B cell (primary cell): ENCODE data around the gene MRAS. TPM values are rescaled to one million over a fixed set of nuclear protein-coding genes. Genes with fewer than 3 reads are reported as not detected.

Experiments
- ATAC-seq: fragments of 200-7000 bp; cut with Tn5 transposase; one replicate; pipeline ENCODE4 v1.10.0; 2021; ENCODE audit warnings: low read depth, mild to moderate bottlenecking, moderate number of reproducible peaks, moderate library complexity
- CTCF ChIA-PET: fragments of 350-600 bp; sonication (Branson Sonifier 250); formaldehyde crosslinking; loops from one replicate; lab custom pipeline; 2021; ENCODE audit warnings: antibody characterized with exemption, inconsistent platforms; lab: Charles Lee
- POLR2A ChIA-PET: fragments of 350-600 bp; sonication (Branson Sonifier 250); formaldehyde crosslinking; loops from one replicate; lab custom pipeline; 2021; ENCODE audit warnings: antibody characterized with exemption; lab: Charles Lee
- DNase-seq: peaks from one replicate; pipeline ENCODE4 v3.0.0; 2013
- H2AFZ ChIP-seq: 2 replicates; pipeline ENCODE4 v1.6.1; 2012; ENCODE audit warnings: mild to moderate bottlenecking, low read depth, low read length; ENCODE audit not compliant: insufficient read depth, poor library complexity, severe bottlenecking
- H3K27ac ChIP-seq, 2 donors: 1 replicate in 1 of 2; 2 replicates in 1 of 2; pipeline ENCODE4 v1.5.1; 2012 to 2013; ENCODE audit warnings: low read length in 2 of 2, mild to moderate bottlenecking in 2 of 2, moderate library complexity in 1 of 2
- H3K27me3 ChIP-seq, 4 experiments: fragments of 200-600 bp in 1 of 4; sonication (generic) in 1 of 4; replicated peaks in 1 of 4; 1 replicate in 2 of 4; 2 replicates in 2 of 4; pipeline versions ENCODE4 v1.6.1 to v1.7.0; 2013 to 2016; ENCODE audit warnings: low read length in 3 of 4, mild to moderate bottlenecking in 2 of 4, mixed read lengths in 1 of 4, moderate library complexity in 1 of 4; ENCODE audit not compliant: insufficient read depth in 4 of 4, control insufficient read depth in 3 of 4; ENCODE audit errors: control extremely low read depth in 1 of 4
- H3K36me3 ChIP-seq, 2 experiments: replicated peaks in 1 of 2; 1 replicate in 1 of 2; 2 replicates in 1 of 2; pipeline versions ENCODE4 v1.6.1 to v1.7.1; 2013; ENCODE audit warnings: low read length in 1 of 2; ENCODE audit not compliant: insufficient read depth in 2 of 2, control insufficient read depth in 1 of 2; ENCODE audit errors: control extremely low read depth in 1 of 2, extremely low read depth in 1 of 2
- H3K4me1 ChIP-seq, 2 donors: fragments of 200-600 bp in 1 of 2; sonication (generic) in 1 of 2; 1 replicate in 1 of 2; 2 replicates in 1 of 2; pipeline versions ENCODE4 v1.5.1 to v1.6.1; 2013 to 2017; ENCODE audit warnings: low read length in 2 of 2; ENCODE audit not compliant: control insufficient read depth in 2 of 2, insufficient read depth in 2 of 2
- H3K4me2 ChIP-seq: replicated peaks from 2 replicates; pipeline ENCODE3; 2012; ENCODE audit warnings: mild to moderate bottlenecking, low read depth, low read length; ENCODE audit not compliant: poor library complexity, severe bottlenecking
- H3K4me3 ChIP-seq, 5 experiments: fragments of 200-600 bp in 1 of 5; sonication (generic) in 1 of 5; 1 replicate in 3 of 5; 2 replicates in 2 of 5; pipeline versions ENCODE4 v1.5.1 to v1.7.0; 2011 to 2016; ENCODE audit warnings: low read length in 4 of 5, mild to moderate bottlenecking in 4 of 5, low read depth in 2 of 5, control low read depth in 1 of 5, moderate library complexity in 1 of 5; ENCODE audit not compliant: insufficient read depth in 1 of 5; ENCODE audit errors: control extremely low read depth in 1 of 5, extremely low read depth in 1 of 5
- H3K79me2 ChIP-seq: fragments of 200-600 bp; sonication (generic); one replicate; pipeline ENCODE4 v1.6.0; 2016; ENCODE audit warnings: low read length; ENCODE audit not compliant: control insufficient read depth, insufficient read depth
- H3K9ac ChIP-seq: fragments of 200-600 bp; sonication (generic); 2 replicates; pipeline ENCODE4 v1.6.1; 2017; ENCODE audit warnings: mild to moderate bottlenecking, low read length, moderate library complexity
- H3K9me3 ChIP-seq, 3 donors: one replicate each; pipeline versions ENCODE4 v1.6.1 to v1.7.1; 2013; ENCODE audit warnings: low read length in 2 of 3; ENCODE audit not compliant: control insufficient read depth in 2 of 3, insufficient read depth in 1 of 3; ENCODE audit errors: control extremely low read depth in 1 of 3
- H4K20me1 ChIP-seq: 2 replicates; pipeline ENCODE4 v1.6.0; 2012; ENCODE audit warnings: mild to moderate bottlenecking, low read length; ENCODE audit not compliant: insufficient read depth, control insufficient read depth, poor library complexity, severe bottlenecking
- H3K27ac Mint-ChIP-seq: one replicate; pipeline ENCODE4 v1.8.0; 2021; ENCODE audit warnings: mixed read lengths
- H3K27me3 Mint-ChIP-seq: one replicate; pipeline ENCODE4 v1.8.0; 2021; ENCODE audit warnings: mixed read lengths
- H3K4me1 Mint-ChIP-seq: one replicate; pipeline ENCODE4 v1.8.0; 2021; ENCODE audit warnings: mixed read lengths
- H3K4me3 Mint-ChIP-seq: one replicate; pipeline ENCODE4 v1.8.0; 2021; ENCODE audit warnings: mixed read lengths
- H3K9me3 Mint-ChIP-seq: one replicate; pipeline ENCODE4 v1.8.0; 2022; ENCODE audit warnings: mixed read lengths; ENCODE audit not compliant: insufficient read depth
- EZH2 ChIP-seq: IDR thresholded peaks from 2 replicates; pipeline ENCODE4 v1.6.1; 2012; ENCODE audit warnings: borderline replicate concordance, low read depth, mild to moderate bottlenecking, moderate library complexity, low read length; ENCODE audit not compliant: insufficient read depth, poor library complexity, severe bottlenecking
- WGBS: methylation state at CpG from one replicate; pipeline ENCODE4 v1.1.5; 2013; ENCODE audit warnings: missing lambda C conversion rate; ENCODE audit not compliant: insufficient coverage; 5-methylcytosine and 5-hydroxymethylcytosine counted together
- intact Hi-C: fragments of 100-400 bp; cut with micrococcal nuclease; formaldehyde crosslinking; loops from one replicate; pipeline ENCODE4 v1.10.0; 2022
- polyA plus RNA-seq: library from polyadenylated mRNA; depleted of rRNA; stranded (reverse); fragments of >200 nt; gene quantifications from 2 replicates; pipeline ENCODE4 v1.2.3, GENCODE V29; 2012
- total RNA-seq, 2 donors: library from RNA; stranded (reverse); fragments of 120-200 nt in 1 of 2; gene quantifications; 1 replicate in 1 of 2; 2 replicates in 1 of 2; pipeline versions ENCODE4 v1.2.3 to v1.2.4, GENCODE V29; 2013 to 2022
- TF ChIP-seq, protein P1 (sequence below): fragments of 200-600 bp; IDR thresholded peaks from one replicate; pipeline ENCODE4 v1.8.0; 2022; ENCODE audit warnings: antibody characterized with exemption, mild to moderate bottlenecking

MRAS gene
- total and polyA plus RNA-seq, 2 donors (not counting 1 experiment from before 2014, with no cell fraction given) = 0.03 to 0.22 TPM

DNA sequence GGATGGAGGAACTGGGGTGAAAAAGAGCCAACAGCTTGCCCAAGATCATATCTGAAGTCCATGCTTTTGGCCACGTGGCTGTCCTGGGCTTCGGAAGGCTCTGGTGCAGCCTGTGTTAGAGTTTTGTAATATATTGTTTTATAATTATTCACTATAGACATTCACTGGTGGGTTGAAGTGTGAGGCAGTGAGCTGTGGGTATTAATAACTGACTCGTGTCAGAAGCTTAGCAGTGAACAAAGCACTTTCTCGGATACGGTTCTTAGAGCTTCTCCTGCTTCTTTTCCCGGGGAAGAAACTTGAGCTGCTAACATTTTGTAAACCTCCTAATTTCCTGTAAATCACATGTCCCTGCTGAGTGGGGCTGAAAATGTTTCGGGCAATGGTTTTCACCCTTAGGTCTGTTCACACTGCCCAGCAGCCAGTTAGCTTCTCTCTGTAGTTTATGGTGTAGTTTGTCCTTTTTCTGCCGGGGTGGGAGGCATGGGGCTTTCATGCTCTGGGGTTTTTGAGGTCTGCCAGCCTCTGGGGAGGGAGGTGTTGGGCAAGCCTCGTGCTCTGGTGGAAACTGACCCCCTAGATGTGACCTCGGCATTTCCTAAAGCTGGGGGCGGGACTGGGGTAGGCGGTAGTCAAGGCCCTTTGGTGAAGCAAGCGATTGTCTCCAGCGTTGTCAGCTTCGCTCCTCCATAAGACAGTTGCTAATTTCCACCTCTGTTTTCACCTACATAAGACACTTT is 1.7 kb downstream of the MRAS start:
- Mint-ChIP-seq H3K27ac (no peak overlapping the region), H3K27me3 (peaks cover 66% of the 10 kb centered on the region), H3K4me3 (no peak overlapping the region), H3K9me3 (peaks cover 2% of the 10 kb centered on the region), H3K4me1 (peaks cover 12% of the 10 kb centered on the region)
- Histone ChIP-seq H3K27me3 (peaks cover 0 to 56% (median 20%) of the 10 kb centered on the region in 4 experiments), H4K20me1 (no peaks in the 10 kb centered on the region), H3K4me2 (no peak overlapping the region), H3K9me3 (peaks cover 0 to 8% (median 3%) of the 10 kb centered on the region in 3 donors), H3K4me1 (peaks cover 6 to 9% of the 10 kb centered on the region in 2 donors), H3K36me3 (no peaks in the 10 kb centered on the region), H3K4me3 (no peak overlapping the region), H3K27ac (no peak overlapping the region), H2AFZ (no peak overlapping the region), H3K9ac (no peak overlapping the region), H3K79me2 (no peaks in the 10 kb centered on the region)
- ATAC-seq (no peak), DNase-seq (no peak)
- intact Hi-C loops = no loop called here
- ChIA-PET POLR2A (no interaction called here), CTCF (interaction anchor here (0.6 kb wide), 1 partner anchor 14 kb away, joined by 4 read pairs; no protein-coding TSS in a partner anchor)
- TF ChIP-seq, protein P1, sequence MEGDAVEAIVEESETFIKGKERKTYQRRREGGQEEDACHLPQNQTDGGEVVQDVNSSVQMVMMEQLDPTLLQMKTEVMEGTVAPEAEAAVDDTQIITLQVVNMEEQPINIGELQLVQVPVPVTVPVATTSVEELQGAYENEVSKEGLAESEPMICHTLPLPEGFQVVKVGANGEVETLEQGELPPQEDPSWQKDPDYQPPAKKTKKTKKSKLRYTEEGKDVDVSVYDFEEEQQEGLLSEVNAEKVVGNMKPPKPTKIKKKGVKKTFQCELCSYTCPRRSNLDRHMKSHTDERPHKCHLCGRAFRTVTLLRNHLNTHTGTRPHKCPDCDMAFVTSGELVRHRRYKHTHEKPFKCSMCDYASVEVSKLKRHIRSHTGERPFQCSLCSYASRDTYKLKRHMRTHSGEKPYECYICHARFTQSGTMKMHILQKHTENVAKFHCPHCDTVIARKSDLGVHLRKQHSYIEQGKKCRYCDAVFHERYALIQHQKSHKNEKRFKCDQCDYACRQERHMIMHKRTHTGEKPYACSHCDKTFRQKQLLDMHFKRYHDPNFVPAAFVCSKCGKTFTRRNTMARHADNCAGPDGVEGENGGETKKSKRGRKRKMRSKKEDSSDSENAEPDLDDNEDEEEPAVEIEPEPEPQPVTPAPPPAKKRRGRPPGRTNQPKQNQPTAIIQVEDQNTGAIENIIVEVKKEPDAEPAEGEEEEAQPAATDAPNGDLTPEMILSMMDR = no peak
- no peak for TF ChIP-seq EZH2
- WGBS = 70% methylated on average over 4 of the region's 15 CpGs

DNA sequence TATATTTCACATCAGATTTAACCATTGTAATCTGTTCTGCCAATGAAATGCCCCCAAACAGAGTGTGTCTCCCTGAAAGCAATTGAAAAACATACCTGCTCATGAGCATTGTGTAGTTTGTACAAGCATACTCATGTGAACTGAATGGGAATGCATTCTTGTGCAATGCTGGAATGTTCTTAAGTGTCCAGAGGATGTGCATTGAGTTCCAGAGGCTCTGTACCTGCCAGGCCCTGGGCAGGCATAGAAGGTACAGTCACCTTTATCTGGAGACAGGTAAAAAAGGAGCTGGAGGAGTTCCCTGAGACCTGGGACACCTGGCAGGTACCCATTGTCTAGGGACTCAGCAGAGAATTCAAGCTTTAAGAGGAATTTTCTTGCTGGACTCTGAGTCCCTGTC is 2.8 kb downstream of the MRAS start:
- Mint-ChIP-seq H3K27ac (no peak overlapping the region), H3K9me3 (peaks cover 2% of the 10 kb centered on the region), H3K4me3 (no peak overlapping the region), H3K4me1 (peaks cover 12% of the 10 kb centered on the region), H3K27me3 (peaks cover 64% of the 10 kb centered on the region)
- ATAC-seq (no peak), DNase-seq (no peak)
- peaks cover 6 to 9% of the 10 kb centered on the region in 2 donors for H3K4me1 ChIP-seq
- peaks cover 0 to 8% (median 3%) of the 10 kb centered on the region in 3 donors for H3K9me3 ChIP-seq
- H3K9ac ChIP-seq = no peak overlapping the region
- H3K79me2 ChIP-seq = no peaks in the 10 kb centered on the region
- intact Hi-C loops = no loop called here
- no peak overlapping the region for H3K4me3 ChIP-seq
- ChIA-PET POLR2A (no interaction called here), CTCF (no interaction called here)
- no peaks in the 10 kb centered on the region for H3K36me3 ChIP-seq
- no peak overlapping the region for H2AFZ ChIP-seq
- peaks cover 0 to 49% (median 17%) of the 10 kb centered on the region in 4 experiments for H3K27me3 ChIP-seq
- no peaks in the 10 kb centered on the region for H4K20me1 ChIP-seq
- TF ChIP-seq EZH2 = no peak
- TF ChIP-seq, protein P1 = no peak
- no peak overlapping the region for H3K27ac ChIP-seq
- no peak overlapping the region for H3K4me2 ChIP-seq
